ENCODE data around the gene PITPNM2.

Gene PITPNM2

DNA sequence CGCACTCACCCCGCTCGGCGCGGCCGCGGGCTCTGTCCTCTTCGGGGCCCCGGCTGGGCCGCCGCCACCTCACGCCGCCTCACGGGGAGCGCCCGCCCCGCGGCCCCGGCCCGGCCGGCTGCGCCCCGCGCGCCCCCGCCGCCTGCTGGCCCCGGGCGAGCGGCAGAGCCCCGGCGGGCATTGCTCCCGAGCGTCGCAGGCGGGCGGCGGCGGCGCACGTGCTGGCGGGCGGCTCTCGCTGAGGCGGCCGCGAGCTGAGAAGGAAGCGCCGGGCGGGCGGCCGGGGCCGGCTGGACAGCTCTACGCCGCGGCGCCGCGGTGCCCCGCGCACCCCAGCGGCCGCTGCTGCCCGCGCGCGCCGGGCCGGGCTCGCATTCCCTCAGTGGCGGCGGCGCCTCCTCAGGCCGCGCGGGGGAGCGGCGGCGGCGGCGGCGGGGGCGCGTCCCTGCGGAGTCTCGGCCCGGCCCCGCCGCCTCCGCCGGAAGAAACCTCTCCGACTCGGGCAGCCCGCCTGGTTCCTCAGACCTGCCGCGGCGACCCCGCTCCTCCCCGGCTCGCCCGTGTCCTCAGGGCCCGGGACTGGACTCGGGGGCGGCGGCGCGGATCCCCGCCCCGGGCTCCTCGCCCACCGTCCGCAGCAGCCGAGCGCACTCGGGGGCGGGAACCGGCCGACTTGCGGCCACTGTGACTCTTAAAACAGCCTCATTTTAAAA is at the start of gene PITPNM2:
Gene PITPNM2 (minus strand): TSS at position 347 of the 713 bp plus-strand sequence. CDS start 116,500 bp downstream, outside the sequence.
- peak; percentile 94 for DNase-seq (ENCODE audit: low spot score)

DNA sequence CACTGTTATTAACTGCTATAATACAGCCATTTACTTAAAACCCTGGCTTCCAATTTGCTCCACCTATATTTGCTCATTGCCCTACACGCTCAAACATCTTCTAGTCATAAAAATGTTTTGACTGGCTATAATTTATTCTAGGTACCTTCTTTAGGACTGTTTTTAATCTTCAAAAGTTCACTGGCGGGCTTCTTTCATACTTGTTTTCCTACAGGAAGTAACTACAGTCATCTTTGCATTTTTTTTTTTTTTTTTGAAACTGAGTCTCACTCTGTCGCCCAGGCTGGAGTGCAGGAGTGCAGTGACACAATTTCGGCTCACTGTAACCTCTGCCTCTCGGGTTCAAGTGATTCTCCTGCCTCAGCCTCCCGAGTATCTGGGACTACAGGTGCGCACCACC is 49.5 kb upstream of the PITPNM2 start:
- no peak for DNase-seq (ENCODE audit: low spot score)

DNA sequence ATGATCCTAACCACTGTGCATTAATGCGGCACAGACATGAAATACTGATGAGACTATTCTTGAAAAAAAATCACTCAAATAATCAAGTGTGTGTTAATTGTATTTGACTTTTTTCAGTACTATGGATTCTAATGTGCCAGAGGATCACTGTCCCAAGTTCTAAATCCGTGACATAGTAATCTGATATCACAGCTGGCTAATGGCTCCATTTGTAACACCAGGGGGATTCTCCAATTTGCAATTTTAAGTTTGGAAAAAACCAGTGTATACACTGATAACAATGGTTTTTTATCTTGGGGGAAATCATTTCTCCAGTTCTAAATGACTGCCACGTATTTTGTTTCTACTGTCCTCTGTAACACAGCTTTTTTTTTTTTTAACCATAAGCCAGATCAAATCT is 49.0 kb upstream of the PITPNM2 start:
- DNase-seq (ENCODE audit: low spot score) = no peak

DNA sequence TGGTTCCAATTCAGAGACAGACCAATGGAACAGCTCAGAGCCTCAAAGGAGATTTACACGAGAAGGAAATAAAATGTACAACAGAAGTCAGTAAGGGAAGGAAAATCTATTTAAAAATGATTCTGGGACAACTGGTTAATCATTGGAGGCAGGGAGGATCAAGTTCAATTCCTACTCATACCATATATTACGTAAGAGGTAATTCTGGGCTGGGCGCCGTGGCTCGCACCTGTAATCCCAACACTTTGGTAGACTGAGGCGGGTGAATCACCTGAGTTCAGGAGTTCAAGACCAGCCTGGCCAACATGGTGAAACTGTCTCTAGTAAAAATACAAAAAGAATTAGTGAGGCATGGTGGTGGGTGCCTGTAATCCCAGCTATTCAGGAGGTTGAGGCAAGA is 36.7 kb upstream of the PITPNM2 start:
- no peak for DNase-seq (ENCODE audit: low spot score)

DNA sequence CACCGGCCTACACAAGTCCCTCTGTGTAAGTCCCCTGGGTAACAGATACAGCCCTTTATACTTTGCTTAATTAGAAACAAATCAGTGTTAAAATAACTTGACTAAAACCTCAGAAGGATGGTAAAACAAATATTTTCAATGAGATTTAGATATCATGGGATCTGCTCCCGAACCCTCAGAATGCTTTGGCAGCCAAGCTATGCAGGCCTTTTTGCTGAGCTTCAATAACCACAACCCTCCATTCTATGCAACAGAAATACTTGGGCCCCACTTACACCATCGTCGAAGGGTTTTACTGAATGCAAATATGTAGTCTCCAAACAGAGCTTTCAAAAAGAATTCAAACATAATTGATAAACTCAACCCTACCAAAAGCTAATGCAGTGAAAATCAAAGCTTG is 29.3 kb upstream of the PITPNM2 start:
- DNase-seq (ENCODE audit: low spot score) = no peak

DNA sequence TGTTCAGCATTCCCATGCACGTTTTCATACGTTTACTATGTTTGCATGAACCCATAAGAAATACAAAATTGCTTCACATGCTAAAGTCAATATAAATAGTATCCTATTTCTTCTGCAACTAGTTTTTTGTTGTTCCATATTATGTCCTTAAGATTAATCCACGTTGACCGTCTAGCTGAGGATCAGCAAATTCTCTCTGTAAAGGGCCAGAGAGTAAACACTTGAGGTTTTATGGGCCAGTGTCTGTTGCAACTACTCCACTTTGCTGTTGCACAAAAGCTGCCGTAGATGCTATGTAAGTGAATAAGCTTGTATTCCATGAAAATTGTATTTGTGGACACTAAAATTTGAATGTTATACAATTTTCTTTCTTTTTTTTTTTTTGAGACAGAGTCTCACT is 21.1 kb upstream of the PITPNM2 start:
- DNase-seq (ENCODE audit: low spot score) = no peak

DNA sequence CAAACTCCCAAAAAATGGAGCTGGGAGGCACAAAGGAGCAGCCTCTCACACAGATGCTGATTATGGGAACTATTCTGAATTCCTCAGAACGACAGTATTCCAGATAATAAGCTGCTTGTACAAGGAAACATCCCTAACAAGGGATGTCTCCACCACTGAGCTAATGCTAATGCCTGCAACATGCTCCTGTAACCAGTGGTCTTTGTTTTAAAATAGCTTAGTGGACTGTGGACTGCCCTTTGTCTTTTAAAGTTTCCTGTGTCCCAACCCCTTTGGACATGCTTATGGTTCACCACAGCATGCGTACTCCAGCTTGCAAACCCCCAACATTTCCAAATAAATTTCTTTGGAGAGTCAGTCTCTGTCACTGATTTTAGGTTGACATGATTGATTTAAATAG is 16.4 kb upstream of the PITPNM2 start:
- no peak for DNase-seq (ENCODE audit: low spot score)

DNA sequence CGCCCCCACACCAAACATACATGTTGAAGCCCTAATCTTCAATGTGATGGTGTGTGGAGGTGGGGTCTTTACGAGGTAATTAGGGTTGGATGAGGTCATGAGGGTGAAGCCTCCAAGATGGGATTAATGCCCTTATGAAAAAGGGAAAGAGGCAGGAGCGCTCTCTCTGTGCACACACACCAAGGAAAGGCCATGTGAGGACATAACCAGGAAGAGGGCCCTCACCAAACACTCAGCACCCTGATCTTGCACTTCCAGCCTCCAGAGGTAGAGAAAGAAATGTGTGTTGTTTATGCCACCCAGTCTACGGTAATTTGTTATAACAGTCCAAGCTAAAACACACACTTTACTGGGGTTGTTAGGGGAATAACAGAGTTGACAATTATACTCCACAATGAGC is 14.6 kb upstream of the PITPNM2 start:
- DNase-seq (ENCODE audit: low spot score) = no peak

DNA sequence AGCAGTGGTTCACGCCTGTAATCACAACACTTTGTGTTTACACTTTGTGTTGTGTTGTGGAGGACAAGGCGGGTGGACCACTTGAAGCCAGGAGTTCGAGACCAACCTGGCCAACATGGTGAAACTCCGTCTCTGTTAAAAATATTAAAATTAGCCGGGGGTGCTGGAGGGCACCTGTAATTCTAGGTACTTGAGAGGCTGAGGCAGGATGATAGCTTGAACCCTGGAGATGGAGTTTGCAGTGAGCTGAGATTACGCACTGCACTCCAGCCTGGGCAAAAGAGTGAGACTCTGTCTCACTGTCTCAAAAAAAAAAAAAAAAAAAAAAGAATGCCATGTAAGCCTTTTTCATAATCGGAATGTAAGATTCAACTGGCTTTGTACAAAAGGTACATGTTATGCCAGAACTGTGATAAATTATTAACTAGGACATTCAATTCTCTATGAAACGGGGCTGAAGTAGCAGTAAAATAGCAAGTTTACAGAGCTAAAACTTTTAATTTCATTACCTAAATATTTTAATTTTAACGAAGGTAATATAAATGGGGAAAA is 13.9 kb upstream of the PITPNM2 start:
- DNase-seq (ENCODE audit: low spot score) = no peak

DNA sequence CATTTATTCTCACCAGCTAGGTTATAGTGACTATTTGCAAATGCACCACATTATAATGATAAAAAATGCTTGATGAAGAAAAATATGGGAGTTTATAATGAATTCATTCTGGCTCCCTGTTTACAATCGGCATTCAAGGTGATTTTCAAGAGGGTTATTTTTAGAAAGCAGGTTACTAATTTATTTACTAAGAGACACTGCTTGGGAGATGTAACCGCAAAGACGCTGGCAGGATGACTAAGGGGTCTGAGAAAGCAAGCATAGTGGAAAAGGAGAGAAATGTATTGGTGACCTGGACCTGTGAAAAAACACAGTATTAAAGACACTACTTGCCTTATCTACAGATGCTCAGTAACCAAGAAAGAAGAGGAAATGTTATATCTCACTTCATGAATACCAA is 13.3 kb upstream of the PITPNM2 start:
- DNase-seq (ENCODE audit: low spot score) = no peak

DNA sequence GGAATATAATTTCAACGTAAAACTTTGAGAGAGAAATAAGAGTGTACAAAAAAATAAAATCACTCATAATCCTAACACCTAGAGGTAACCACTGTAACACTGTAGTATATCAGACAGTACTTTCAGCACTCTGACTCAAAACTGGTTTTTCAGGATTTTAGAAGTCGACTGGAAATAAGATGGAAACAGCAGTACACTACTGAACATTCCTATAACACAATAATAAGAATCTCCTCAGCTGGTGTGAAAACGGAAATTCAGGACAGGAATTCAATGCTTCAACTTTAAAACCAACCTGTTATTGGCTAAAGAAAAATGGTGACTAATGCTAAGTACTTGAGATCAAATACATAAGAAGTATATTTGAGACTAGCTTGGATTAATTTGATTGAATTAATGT is 12.3 kb upstream of the PITPNM2 start:
- DNase-seq (ENCODE audit: low spot score) = no peak

DNA sequence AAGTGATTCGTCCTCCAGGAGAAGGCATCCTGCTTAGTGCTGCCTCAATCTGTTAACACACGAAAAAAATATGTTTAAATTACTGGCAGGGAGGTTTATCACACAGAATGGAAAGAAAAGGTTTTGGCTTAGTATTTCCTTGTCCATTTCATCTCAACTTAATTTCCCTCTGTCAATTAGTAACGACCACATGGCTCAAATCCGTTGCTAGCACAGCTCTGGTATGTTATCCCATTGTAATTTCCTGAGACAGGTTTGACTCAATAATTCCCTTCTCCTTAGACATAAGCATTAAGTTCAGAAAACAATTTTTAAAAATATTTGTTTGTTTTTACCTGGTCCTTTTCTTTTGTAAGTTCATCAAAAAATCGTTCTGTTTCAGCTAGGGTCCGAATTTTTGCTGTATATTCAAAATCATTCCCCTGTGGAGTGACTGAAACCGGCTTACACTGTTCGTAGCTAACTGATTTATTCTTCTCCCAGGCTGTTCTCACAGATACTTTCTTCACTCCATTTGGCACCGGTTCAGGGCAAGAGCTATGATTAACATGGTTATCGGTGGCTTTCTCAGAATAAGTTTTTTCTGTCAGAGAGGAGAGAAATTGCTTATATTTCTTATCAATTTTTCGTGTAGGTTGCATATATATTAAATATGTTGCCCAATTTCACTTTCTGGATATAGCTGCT is 10.1 kb upstream of the PITPNM2 start:
- DNase-seq (ENCODE audit: low spot score) = no peak

DNA sequence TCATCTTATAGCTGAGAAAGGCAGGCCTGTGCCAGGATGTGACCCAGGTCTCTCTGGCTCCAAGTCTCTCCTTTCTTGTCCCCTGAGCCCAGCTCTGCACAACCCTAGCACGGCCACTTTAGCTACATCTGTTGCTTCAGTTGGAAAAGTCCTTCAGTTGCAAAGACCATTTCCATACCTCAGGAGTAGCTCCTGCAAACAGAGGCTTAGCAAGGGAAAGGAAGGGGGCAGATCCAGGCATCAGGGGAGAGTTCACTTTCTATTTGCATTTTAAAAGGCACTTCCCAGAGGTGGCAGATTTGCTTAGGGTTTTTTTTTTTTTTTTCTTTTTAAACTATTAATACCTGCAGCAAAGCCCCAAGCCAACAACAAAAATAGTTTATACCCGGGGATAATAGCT is 3.0 kb upstream of the PITPNM2 start:
- no peak for DNase-seq (ENCODE audit: low spot score)

DNA sequence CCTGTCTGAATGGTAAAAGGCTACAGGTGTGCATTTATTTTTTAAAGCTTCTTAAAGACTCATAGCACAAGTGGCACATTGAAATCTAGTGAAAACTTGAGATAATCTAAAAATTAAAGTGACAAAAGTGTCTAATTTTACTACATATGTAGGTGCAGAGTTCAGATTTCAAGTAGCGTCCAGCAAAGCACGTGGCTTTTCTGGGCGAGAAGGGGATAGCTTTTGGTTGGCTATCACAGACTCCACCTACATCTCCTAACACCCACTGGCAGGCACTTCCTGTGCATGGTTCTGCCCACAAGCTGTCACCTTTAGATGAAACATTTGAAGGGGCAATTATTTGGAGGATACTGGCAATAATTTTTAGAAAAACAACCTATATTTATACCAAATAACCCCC is 1.9 kb upstream of the PITPNM2 start:
- no peak for DNase-seq (ENCODE audit: low spot score)

DNA sequence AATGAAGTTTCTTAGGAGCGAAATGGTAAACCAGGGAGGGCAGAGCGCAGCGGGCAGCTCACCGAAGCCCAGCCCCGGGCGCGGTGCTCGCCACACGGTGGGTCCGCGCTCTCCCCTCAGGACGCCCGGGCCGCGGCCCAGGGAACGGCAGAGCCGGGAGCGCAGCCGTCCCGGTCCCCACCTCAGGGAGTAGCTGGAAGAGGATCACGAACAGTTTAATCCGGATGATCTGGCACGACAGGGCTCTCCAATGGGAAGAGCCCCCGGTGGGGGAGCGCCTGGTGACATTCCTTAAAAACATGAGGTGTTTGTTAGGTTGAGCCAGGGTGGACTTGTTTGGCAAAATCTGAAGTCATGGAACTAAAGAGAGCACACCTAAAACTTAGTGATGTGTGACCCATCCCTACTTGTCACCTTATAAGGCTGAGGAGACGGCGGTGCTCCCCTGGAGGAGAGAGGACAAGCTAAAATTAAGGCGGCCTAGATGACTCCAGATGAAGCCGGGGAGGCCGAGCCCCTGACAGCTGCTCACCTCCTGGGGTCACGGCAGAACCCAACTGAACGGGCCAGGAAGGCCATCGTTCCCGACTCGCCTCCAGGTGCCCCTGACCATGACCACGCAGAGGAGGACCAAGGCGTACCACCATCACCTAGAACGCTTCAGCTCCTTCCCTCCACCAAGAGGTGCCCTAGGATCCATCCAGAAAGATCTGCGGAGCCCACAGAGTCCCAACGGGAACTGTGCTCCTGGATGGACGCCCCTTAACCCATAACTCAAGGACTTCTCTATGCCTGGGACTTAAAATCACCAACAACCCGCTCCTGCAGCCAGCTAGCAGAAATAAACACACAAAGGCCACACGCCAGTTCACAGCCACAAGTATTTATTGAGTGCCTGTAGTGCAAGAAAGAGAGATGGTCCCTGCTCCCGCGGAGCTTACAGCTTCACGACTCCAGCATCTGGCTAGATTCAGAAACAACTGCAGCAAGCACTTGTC is 866 bp upstream of the PITPNM2 start:
- peak; percentile 59 for DNase-seq (ENCODE audit: low spot score)

DNA sequence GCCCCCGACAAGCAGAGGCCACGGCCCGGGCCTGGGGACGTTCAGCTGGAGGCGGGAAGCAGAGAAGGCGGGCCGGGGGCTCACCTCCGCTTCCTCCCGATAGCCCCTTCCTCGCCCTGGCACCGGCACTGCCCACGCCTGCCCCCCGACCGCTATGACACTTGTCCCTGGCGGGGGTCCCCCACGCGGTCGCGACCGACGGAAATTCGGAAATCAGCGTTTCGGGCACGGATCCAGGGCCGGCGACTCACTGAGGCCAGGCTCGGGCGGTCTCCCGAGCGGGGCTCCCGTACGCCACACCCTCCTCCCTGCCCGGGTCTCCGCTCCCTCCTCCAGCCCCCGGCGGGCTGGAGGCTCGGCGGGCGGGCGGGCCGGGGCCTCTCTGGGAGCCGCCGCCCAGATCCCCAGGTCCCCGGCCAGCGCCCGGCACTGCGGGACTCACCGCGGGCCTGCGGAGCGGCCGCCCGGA is 581 bp downstream of the PITPNM2 start:
- DNase-seq (ENCODE audit: low spot score) = no peak

DNA sequence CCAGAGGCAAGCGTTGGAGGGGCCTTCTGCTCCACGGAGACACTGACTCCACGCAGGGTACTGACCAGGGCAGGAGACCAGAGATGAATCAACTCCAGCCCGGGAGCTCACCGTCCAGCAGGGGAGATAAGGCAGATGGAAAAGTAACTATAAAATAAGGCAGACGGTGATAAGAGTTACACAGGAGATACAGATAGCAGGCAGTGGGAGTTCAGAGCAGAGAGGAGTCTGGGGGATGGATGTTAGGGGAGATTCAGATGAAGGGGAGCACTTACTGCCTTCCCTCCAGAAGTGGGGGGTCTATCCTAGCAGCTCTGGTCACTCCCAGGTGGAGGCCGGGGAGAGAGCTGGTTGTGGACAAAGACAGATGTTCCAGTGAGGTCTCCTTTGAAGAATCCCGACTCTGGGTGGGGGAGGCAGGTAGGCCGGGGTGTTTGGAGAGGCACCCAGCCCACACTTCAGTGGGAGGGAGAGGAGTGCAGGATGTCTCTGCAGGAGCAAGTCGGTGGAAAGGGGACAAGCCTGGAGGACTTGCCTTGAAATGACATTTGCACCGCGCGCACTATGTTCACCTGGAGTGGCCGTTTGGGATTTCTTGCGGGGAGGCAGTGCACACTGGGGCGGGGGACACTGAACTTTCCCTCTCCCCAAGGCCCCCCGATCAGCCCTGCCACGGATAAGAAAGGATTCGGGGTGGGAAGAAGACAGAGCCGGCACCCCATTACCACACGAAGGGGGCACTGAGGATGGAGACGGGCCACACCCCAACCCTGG is 1.2 kb downstream of the PITPNM2 start:
- DNase-seq (ENCODE audit: low spot score) = no peak

DNA sequence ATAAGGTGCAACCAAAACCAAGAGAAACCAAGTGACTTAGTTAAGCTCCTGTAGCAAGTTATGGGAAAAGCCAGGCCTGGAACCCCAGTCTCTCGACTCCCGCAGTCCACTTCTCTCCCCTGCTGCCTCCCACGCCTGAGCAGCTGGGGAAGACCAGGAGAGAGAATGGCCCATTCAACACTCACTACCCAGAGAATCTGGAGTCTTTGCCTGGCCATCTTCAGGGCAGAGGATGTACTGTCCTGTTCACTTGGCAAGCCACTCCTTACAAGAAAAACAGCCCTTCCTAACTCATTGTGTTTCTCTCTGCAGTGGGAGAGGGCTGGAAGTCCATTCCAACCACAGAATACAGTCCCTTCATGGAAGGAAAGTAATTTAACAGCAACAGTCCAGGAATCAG is 1.8 kb downstream of the PITPNM2 start:
- DNase-seq (ENCODE audit: low spot score) = peak; percentile 27

DNA sequence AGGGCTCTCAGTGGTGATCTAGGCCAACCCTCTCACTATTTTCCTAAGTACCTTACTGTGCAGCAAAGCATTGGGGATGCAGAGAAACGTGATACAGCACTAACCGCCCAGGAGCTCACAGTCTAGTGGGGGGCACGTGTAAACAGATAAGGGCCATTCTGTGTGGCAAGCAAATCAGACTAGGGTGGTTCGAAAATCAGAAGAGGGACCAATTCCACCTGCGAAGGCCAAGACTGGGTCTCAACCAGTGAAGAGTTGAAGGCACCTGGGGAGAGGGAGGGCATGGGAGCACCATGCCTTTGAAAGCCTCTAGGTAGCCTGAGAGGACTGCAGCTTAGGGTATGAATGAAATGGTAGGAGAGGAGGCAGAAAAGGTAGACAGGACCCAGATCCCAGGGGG is 2.2 kb downstream of the PITPNM2 start:
- no peak for DNase-seq (ENCODE audit: low spot score)

DNA sequence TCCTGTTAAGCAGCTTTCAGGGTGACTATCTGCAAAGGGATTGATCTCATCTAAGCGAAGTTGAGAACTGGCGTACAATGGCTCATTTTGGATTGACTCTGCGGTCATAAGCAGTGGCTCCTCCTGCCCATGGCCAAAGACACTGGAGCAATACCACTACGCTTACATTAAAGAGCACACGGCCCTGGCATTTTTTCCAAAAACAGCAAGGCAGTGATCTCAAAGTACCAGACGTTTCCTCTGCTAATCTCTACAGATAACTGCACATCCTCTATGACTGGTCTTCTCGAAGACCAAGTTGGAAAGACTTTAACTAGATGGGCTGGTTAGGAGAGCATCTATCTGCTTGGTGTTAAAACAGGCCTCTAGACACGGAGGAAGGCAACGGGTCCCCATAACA is 2.7 kb downstream of the PITPNM2 start:
- DNase-seq (ENCODE audit: low spot score) = no peak

DNA sequence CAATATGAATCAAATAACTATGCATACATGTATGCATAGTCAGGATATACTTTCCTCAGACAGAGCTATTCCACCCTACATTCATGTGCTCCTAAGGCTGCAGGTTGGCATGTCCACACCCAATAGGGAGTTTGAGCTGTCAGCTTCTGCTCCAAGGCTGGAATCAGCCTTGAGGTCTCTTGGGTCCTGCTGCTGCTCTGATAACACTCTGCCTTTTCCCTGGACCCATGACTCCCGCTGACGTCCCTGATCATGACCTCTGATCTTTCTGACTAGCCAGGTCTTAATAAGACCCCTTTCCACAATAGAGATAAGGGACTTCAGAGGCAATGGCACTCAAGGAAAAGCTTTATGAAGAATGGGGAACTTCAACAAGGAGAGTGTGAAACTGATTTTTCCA is 5.7 kb downstream of the PITPNM2 start:
- no peak for DNase-seq (ENCODE audit: low spot score)
